Measurements from ENCODE around the gene HIVEP3.

DNA sequence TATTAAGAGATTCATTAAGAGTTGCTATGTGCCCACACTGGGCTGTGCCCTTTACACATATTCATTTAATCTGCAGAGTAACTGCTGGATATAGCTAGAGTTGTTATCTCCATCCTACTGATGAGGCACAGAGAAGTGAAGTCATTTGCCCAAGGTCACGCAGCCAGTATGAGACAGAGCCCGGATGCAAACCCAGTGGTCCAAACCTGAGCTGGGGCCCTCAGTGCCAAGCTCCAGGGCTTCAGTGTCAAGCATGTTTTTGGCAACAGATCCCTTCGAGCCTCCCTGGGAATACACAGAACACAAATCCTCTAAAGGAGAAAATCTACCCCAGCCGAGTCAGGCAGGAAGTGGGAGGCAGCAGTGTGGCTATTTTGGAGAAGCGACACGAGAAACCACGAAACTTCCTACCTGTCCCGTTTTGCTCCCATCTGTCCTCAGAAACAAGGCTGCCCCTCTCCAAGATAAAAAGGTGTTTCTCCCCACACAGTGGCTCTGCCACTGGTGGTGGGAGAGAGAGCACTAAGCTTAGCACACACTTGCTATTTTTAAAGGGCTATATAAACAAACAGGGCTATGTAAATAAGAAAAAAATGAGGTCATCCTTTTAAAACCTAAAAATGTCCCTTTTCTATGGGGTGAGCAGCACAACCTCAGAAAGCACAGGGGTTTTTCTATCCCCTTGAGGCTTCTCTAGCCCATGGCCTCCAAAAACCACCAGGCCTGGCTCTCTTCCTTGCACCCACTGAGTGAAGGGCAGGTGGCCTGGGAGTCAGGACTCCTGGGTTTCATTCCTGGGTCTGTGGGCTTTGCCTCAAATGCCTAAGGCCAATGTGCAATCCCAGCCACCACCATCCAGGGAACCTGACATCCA is 295.6 kb downstream of the HIVEP3 start:
- TF ChIP-seq, protein P1, sequence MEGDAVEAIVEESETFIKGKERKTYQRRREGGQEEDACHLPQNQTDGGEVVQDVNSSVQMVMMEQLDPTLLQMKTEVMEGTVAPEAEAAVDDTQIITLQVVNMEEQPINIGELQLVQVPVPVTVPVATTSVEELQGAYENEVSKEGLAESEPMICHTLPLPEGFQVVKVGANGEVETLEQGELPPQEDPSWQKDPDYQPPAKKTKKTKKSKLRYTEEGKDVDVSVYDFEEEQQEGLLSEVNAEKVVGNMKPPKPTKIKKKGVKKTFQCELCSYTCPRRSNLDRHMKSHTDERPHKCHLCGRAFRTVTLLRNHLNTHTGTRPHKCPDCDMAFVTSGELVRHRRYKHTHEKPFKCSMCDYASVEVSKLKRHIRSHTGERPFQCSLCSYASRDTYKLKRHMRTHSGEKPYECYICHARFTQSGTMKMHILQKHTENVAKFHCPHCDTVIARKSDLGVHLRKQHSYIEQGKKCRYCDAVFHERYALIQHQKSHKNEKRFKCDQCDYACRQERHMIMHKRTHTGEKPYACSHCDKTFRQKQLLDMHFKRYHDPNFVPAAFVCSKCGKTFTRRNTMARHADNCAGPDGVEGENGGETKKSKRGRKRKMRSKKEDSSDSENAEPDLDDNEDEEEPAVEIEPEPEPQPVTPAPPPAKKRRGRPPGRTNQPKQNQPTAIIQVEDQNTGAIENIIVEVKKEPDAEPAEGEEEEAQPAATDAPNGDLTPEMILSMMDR (IDR thresholded peaks at IDR 0.05; ENCODE audit: low read length): no peak
- TF ChIP-seq EZH2 (optimal IDR thresholded peaks at IDR 0.05; ENCODE audit: low read depth, low read length): no peak
